CD14-positive monocyte (primary cell): ENCODE measurements around the gene PHC2. TPM values are rescaled to one million over a fixed set of nuclear protein-coding genes. Genes with fewer than 3 reads are reported as not detected.

Source experiments
- DNase-seq, 3 donors: peaks; one replicate each; pipeline ENCODE4 v3.0.0-alpha.2; 2011 to 2022
- H2AFZ ChIP-seq: 2 replicates; pipeline ENCODE4 v1.6.0; 2012; ENCODE audit warnings: mild to moderate bottlenecking, low read depth, low read length, inconsistent platforms; ENCODE audit not compliant: insufficient read depth, poor library complexity, severe bottlenecking
- H3K27ac ChIP-seq, 2 donors: 1 replicate in 1 of 2; 2 replicates in 1 of 2; pipeline ENCODE4 v1.5.1; 2012 to 2013; ENCODE audit warnings: low read length in 2 of 2, control low read depth in 1 of 2, inconsistent platforms in 1 of 2, low read depth in 1 of 2, mild to moderate bottlenecking in 1 of 2
- H3K27me3 ChIP-seq, 2 donors: one replicate each; pipeline versions ENCODE4 v1.6.0 to v1.6.1; 2011 to 2013; ENCODE audit warnings: low read length in 2 of 2; ENCODE audit not compliant: control insufficient read depth in 2 of 2, insufficient read depth in 2 of 2
- H3K36me3 ChIP-seq, 2 donors: replicated peaks in 1 of 2; 1 replicate in 1 of 2; 2 replicates in 1 of 2; pipeline versions ENCODE4 v1.5.1 to v1.6.1; 2012 to 2013; ENCODE audit warnings: low read length in 2 of 2, control low read depth in 1 of 2, inconsistent platforms in 1 of 2, mild to moderate bottlenecking in 1 of 2; ENCODE audit not compliant: insufficient read depth in 2 of 2, control insufficient read depth in 1 of 2
- H3K4me1 ChIP-seq, 2 donors: 1 replicate in 1 of 2; 2 replicates in 1 of 2; pipeline versions ENCODE4 v1.5.1 to v1.6.1; 2012 to 2013; ENCODE audit warnings: low read length in 2 of 2, control low read depth in 1 of 2, inconsistent platforms in 1 of 2, mild to moderate bottlenecking in 1 of 2, moderate library complexity in 1 of 2; ENCODE audit not compliant: insufficient read depth in 2 of 2, control insufficient read depth in 1 of 2
- H3K4me2 ChIP-seq: replicated peaks from 2 replicates; pipeline ENCODE3; 2012; ENCODE audit warnings: low read length, moderate library complexity, mild to moderate bottlenecking; ENCODE audit not compliant: poor library complexity, severe bottlenecking; ENCODE audit errors: extremely low read depth
- H3K4me3 ChIP-seq, 3 experiments: fragments of 200-600 bp in 1 of 3; sonication (generic) in 1 of 3; replicated peaks in 1 of 3; 1 replicate in 2 of 3; 2 replicates in 1 of 3; pipeline ENCODE4 v1.5.1; 2011 to 2013; ENCODE audit warnings: low read length in 3 of 3, mild to moderate bottlenecking in 3 of 3, control low read depth in 2 of 3, low read depth in 2 of 3, inconsistent platforms in 1 of 3, moderate library complexity in 1 of 3
- H3K79me2 ChIP-seq: 2 replicates; pipeline ENCODE4 v1.6.0; 2012; ENCODE audit warnings: mild to moderate bottlenecking, control low read depth, inconsistent platforms, low read length, moderate library complexity; ENCODE audit not compliant: insufficient read depth
- H3K9ac ChIP-seq: 2 replicates; pipeline ENCODE4 v1.6.0; 2017; ENCODE audit warnings: low read length, mild to moderate bottlenecking; ENCODE audit not compliant: insufficient read depth, poor library complexity, severe bottlenecking
- H3K9me3 ChIP-seq, 2 donors: replicated peaks in 1 of 2; 1 replicate in 1 of 2; 2 replicates in 1 of 2; pipeline versions ENCODE4 v1.5.1 to v1.6.1; 2012 to 2013; ENCODE audit warnings: low read length in 2 of 2, control low read depth in 1 of 2; ENCODE audit not compliant: control insufficient read depth in 1 of 2, insufficient read depth in 1 of 2
- H4K20me1 ChIP-seq: 2 replicates; pipeline ENCODE4 v1.6.0; 2012; ENCODE audit warnings: mild to moderate bottlenecking, low read length, control low read depth, moderate library complexity; ENCODE audit not compliant: insufficient read depth
- H3K27ac Mint-ChIP-seq, 7 donors: one replicate each; pipeline ENCODE4 v1.8.0; 2020; ENCODE audit warnings: mild to moderate bottlenecking in 7 of 7, mixed read lengths in 7 of 7, moderate library complexity in 6 of 7, inconsistent platforms in 2 of 7
- H3K27me3 Mint-ChIP-seq, 3 donors: one replicate each; pipeline ENCODE4 v1.8.0; 2021 to 2022; ENCODE audit warnings: low read depth in 3 of 3, mild to moderate bottlenecking in 3 of 3, mixed read lengths in 3 of 3, moderate library complexity in 3 of 3, inconsistent platforms in 1 of 3
- H3K36me3 Mint-ChIP-seq, 2 donors: one replicate each; pipeline ENCODE4 v1.8.0; 2020; ENCODE audit warnings: mixed read lengths in 2 of 2, inconsistent platforms in 1 of 2, mild to moderate bottlenecking in 1 of 2
- H3K4me1 Mint-ChIP-seq: one replicate; pipeline ENCODE4 v1.8.0; 2020; ENCODE audit warnings: mild to moderate bottlenecking, mixed read lengths
- H3K4me3 Mint-ChIP-seq, 2 donors: one replicate each; pipeline ENCODE4 v1.8.0; 2020; ENCODE audit warnings: mild to moderate bottlenecking in 2 of 2, mixed read lengths in 2 of 2, moderate library complexity in 1 of 2
- H3K9me3 Mint-ChIP-seq, 7 donors: one replicate each; pipeline ENCODE4 v1.8.0; 2020 to 2022; ENCODE audit warnings: mixed read lengths in 7 of 7, mild to moderate bottlenecking in 6 of 7, moderate library complexity in 6 of 7, inconsistent platforms in 2 of 7
- WGBS: methylation state at CpG from one replicate; pipeline ENCODE4 v1.1.5; 2013; ENCODE audit warnings: missing lambda C conversion rate; ENCODE audit not compliant: insufficient coverage; 5-methylcytosine and 5-hydroxymethylcytosine counted together
- intact Hi-C, 2 donors: fragments of 100-400 bp; cut with micrococcal nuclease; formaldehyde crosslinking; loops; one replicate each; pipeline versions ENCODE4 v1.15.0 to v1.15.1; 2023
- polyA plus RNA-seq, 3 donors: library from polyadenylated mRNA; depleted of rRNA in 1 of 3; unstranded in 2 of 3; stranded (reverse) in 1 of 3; fragments of 300-500 nt in 2 of 3; fragments of >200 nt in 1 of 3; fragmentation: Illumina TruSeq in 2 of 3; gene quantifications; 1 replicate in 2 of 3; 2 replicates in 1 of 3; pipeline ENCODE4 v1.2.3, GENCODE V29; 2012 to 2021
- TF ChIP-seq, protein P1 (sequence below): fragments of 200-600 bp; IDR thresholded peaks from one replicate; pipeline ENCODE4 v1.8.0; 2022; ENCODE audit warnings: antibody characterized with exemption, mild to moderate bottlenecking

Gene PHC2
- polyA plus RNA-seq, 3 donors = 18.9 to 85.3 (median 53.1) TPM

DNA sequence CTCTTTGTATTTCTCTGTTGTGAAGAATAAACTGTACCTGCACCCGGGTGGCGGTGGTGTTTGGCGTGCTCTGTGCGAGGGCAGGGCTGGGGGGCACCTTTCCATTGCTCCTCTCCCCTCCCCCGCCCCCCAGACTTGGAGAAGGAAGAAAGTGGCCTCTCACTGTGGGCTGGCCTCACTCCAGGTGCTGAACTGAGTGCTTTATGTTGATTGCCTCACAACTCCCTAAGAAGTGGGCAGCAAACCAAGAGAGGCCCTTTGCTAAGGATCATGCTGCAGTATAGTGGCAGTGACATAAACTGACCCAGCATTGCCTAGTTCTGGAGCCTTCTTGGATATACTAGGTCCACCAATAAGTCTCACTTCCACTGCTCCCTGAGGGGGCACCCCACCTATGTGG lies 130.2 kb downstream of the PHC2 start:
- H3K4me3 Mint-ChIP-seq = no peak overlapping the region
- no CpG with 5 or more reads among the region's 5 CpGs for WGBS
- H3K36me3 ChIP-seq = peaks cover 35 to 54% of the 10 kb centered on the region in 2 donors

DNA sequence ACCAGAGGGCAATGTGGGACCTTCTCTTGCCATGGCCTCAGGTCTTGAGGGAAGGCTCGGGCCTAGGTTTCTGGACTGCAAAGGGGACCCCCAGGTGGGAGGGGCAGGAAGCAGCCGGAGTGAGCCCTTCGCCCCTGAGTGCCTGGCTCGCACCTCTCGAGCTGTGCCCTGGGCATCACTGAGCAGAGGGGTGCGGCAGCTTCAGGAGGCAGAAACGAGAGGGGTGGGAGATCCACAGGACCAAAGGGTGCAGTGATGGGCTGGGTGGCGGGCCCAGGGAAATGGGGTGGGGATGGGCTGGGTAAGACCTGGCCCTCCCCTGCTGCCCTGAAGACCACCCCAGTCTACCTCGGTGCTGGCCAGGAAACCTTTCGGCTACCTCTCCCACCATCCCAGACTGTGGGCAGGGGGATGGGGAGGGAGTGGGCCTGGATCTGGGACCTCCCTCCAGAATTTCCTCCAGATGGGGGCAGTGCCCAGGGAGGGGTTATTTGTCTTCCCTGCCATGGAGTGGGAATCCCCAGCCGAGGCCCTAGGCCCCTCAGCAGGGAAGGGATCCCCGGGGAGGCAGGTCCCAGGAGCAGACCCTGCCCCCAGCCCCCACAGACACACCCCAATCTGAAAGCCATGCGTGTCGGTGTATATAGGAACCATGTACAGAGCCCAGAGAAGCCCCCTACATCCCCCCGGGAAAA lies 131.3 kb downstream of the PHC2 start:
- Histone ChIP-seq H4K20me1 (peaks cover 25% of the 10 kb centered on the region), H3K4me1 (peaks cover 11 to 14% of the 10 kb centered on the region in 2 donors), H3K4me2 (no peak overlapping the region), H3K27me3 (no peaks in the 10 kb centered on the region), H3K9me3 (no peaks in the 10 kb centered on the region), H3K36me3 (peaks cover 42 to 61% of the 10 kb centered on the region in 2 donors), H2AFZ (no peak overlapping the region), H3K79me2 (no peaks in the 10 kb centered on the region), H3K4me3 (no peak overlapping the region), H3K27ac (no peak overlapping the region), H3K9ac (no peak overlapping the region)
- TF ChIP-seq, protein P1, sequence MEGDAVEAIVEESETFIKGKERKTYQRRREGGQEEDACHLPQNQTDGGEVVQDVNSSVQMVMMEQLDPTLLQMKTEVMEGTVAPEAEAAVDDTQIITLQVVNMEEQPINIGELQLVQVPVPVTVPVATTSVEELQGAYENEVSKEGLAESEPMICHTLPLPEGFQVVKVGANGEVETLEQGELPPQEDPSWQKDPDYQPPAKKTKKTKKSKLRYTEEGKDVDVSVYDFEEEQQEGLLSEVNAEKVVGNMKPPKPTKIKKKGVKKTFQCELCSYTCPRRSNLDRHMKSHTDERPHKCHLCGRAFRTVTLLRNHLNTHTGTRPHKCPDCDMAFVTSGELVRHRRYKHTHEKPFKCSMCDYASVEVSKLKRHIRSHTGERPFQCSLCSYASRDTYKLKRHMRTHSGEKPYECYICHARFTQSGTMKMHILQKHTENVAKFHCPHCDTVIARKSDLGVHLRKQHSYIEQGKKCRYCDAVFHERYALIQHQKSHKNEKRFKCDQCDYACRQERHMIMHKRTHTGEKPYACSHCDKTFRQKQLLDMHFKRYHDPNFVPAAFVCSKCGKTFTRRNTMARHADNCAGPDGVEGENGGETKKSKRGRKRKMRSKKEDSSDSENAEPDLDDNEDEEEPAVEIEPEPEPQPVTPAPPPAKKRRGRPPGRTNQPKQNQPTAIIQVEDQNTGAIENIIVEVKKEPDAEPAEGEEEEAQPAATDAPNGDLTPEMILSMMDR = no peak
- H3K4me3 Mint-ChIP-seq = no peak overlapping the region
- no peak for DNase-seq
- intact Hi-C loops = loop anchor here (5.0 kb wide), 2 partner anchors 168 to 173 kb away; partner anchors contain the start of gene ZSCAN20 (in 1 of the 2)
- H3K9me3 Mint-ChIP-seq = peaks cover 0 to 7% (median 0%) of the 10 kb centered on the region in 7 donors
- H3K27ac Mint-ChIP-seq = peak overlapping the region in 1 of 7 donors; percentile 24
- 94% methylated on average over 7 of the region's 15 CpGs for WGBS
- peaks cover 13% of the 10 kb centered on the region for H3K4me1 Mint-ChIP-seq
- H3K27me3 Mint-ChIP-seq = peaks cover 0 to 5% (median under 1%) of the 10 kb centered on the region in 3 donors
- peaks cover 50 to 61% of the 10 kb centered on the region in 2 donors for H3K36me3 Mint-ChIP-seq

More for the DNA sequence above, 130.2 kb downstream of the PHC2 start:
- H3K9ac ChIP-seq = peak overlapping the region; percentile 27
- H3K4me2 ChIP-seq = no peak overlapping the region
- no peak overlapping the region for H3K27ac Mint-ChIP-seq
- intact Hi-C loops = no loop called here
- DNase-seq = no peak
- no peaks in the 10 kb centered on the region for H3K79me2 ChIP-seq
- no peak overlapping the region for H2AFZ ChIP-seq
- H3K4me1 ChIP-seq = peaks cover 11 to 14% of the 10 kb centered on the region in 2 donors
- no peaks in the 10 kb centered on the region for H3K9me3 ChIP-seq
- peaks cover 6 to 13% (median 9%) of the 10 kb centered on the region in 3 donors for H3K27me3 Mint-ChIP-seq
- H3K27me3 ChIP-seq = peaks cover 0 to 7% of the 10 kb centered on the region in 2 donors
- H3K4me3 ChIP-seq = no peak overlapping the region
- H3K4me1 Mint-ChIP-seq = peaks cover 13% of the 10 kb centered on the region
- peaks cover 44 to 52% of the 10 kb centered on the region in 2 donors for H3K36me3 Mint-ChIP-seq
- TF ChIP-seq, protein P1 = no peak
- H3K27ac ChIP-seq = no peak overlapping the region
- peaks cover 0 to 7% (median 0%) of the 10 kb centered on the region in 7 donors for H3K9me3 Mint-ChIP-seq
- H4K20me1 ChIP-seq = peaks cover 17% of the 10 kb centered on the region
